ENCODE data around the gene PCDH9.
"Not testable (repeated sequence)": the region's sequence is repeated elsewhere in the genome, so short reads cannot be mapped to it uniquely, and the experiment has no call there.

PCDH9 gene

DNA sequence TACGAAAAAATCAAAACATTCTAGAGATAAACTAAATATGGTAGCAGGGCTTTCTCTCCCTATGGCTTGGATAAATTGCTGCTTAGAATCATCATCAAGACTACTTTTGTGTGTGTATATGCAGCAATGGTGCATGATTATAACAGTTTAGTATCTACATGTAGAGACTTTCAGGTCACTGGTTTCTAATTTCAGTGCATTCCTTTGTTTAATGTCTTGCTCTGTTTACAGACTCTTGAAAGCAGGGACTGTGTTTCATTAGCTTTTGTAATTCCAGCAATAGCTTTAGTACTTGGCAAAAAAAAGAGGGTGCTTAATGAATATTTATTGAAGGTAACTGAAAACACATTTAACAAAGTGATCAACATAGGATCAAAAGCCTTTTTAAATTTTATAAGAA, 420.7 kb downstream of the PCDH9 start:
- no peak for DNase-seq

DNA sequence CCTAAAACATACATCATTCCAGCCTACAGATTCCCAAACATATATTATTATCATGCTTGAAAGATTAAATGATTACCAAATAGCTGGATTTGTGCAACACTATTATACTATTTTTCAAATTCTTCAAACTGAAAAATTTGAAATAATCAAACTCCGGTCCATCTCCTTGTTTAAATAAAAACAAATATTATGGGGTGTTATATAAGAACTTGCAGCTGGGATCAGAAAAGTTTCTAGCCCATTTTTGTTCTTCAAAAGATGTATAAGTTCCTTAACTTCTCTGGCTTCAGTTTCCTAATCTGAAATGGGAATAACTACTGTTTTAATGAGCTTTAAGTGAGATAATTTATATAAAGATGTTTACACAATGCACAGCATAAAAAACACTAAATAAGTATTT, 422.9 kb downstream of the PCDH9 start:
- DNase-seq, result no peak

DNA sequence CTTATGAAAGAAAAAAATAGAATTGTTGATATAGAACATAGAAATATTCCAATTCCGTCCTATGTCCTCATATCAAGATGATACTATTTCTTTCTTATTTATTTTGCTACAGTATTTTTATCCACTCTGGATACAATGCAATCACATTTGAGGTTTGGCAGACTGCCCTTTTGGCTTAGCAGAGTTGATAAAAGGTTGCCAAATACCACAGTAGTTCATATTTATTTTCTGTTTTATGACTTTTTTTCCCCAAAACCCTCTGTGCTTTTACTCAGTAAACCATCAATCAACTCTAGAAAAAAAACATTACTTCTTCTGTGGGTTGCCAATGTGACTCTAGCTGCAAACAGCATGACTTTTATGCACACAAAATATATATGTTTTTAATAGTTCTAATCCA, 424.5 kb downstream of the PCDH9 start:
- no peak for DNase-seq

DNA sequence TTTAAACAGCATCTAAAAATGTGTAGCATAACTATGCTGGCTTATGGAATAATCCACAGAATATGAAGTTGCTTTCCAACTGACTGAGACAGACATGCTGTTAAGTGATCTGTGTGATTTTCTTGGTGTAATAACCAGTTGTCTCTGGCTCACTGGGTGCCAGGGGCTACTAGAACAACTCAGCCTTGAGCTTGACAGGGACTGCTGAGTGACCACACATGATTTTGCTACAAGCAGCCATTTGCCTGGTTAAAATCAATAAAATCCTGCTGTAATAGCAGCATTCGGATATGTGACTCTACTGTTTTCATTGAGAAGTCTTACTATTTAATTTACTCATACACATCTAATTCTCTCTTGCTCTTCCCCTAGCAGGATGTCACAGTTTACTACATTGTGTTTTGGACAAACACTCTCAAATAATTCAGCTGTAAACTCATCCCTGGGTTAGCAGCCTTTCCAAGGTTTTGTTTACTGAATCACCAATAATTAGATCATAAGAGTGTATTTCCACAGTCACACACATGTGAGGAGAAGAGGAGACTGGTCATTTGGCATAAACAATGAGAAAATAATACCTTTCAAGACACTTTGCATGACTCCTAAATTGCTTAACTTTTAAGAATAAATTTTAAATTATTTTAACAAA, 426.2 kb downstream of the PCDH9 start:
- DNase-seq, result no peak

DNA sequence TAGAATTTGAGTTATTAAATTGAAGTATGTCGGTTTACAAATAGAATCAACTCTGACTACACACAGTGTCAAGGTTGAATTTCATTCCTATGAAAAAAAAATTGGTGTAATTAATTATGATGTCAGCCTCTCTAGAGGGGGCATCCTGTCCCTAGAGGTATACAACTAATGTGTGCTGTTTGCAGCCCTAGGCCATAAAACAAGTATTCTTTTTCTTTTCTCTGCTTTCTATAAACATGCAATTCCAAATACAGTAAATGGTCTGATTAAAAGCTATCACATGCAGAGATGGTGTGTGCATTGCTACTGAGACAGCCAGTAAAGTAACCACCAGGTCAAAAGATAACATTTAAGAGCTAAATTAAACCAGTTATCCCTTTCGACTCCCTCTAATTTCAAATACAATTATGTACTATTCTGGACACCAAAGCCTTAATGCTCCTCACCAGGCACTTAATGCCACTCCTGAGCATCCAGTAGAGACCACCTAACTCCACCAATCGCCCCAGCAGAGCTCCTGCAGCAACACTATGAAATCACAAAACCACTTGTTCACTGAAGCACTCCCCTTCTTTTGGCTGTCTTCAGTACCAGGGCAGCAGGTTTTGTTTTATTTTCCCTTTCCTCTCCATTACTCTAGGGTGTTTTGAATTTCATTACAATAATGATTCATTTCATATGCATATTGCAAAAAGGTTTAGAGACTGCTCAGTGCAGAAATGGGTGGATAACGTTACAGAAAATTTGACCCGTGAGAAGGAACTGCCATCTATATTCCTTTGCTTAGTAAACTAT, 426.9 kb downstream of the PCDH9 start:
- no peak for DNase-seq

DNA sequence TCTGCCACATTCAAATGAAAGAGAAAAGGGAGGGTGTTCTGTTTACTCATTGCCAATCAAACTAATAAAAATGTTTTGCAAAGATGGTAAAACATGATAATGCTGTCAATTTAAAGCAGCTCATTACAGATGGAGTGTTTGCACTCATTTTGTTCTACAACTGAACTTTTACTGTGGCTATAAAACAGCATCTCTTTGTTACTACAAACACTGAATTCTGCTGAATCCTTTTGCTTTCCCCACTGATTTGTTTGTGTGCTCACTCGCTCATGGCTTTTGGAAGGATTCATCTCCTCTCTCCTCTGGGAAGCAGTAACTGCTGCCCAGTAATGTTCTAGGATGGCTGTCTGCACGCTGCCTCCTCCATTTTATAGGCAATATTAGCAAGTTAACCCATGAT, 434.5 kb downstream of the PCDH9 start:
- DNase-seq, result no peak

DNA sequence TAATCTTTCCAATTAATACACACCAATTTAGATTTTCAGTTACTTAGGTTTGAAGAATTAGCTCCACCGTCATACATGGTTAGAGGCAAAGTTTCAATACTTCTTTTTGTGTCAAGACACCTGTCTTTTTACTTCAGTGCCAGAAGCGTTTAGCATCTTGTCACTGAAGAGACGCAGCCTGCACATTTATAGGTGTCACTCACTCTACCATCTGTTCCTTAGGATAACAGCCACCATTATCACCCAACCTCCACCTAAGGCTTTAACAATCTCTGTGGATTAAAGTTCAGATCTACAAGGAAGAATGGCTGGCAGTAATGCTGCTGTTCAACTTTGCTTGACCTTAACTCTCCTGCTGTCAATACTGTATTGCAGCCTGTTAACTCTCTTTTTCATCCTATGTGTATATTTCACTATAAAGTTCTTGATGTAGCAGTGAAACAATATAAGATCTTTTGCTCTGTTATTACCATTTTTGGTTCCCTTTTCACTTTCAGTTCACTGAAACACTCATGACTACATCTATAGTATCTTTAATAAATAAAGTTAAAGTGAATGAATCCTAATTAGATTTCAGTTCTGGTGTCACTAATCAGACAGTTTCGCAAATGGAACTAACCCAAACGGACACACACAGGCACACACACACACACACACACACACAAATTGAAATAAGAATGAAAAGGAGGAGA, 435.6 kb downstream of the PCDH9 start:
- DNase-seq, result no peak

DNA sequence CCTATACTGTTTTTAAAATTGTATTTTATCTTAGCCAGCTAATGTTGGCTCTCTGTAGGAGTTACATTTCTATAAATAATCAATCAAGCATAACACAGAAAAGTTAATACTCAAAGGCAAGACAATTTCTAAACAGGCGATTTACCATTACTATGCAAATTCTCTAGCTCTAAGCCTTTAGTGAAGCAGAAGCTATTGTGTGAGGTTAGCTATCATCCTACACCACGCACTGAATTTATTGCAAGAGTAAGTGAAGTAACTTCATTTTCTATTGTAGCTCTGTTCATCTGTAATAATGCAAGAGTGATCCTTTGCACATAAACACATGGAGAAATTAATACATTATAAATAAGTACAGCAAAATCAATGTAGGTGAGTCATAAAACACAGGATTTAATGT, 439.3 kb downstream of the PCDH9 start:
- no peak for DNase-seq

DNA sequence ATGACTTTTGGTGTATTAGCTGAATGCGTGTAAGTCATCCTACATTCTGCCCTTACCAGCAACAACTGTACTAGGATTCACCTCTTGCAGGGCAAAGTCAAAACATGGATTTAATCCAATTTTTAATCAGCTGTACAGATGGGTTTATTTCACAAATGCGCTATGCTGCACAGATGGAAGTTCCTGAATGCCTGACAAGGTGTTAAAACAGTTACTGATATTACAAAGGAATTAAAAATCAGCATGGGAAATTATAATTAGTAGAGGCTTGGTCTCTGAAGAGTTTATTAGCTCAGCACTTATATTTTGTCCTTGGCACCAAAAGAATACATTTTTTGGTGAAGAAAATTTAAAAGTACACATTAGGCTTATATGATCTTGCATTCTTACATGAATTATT, 448.9 kb downstream of the PCDH9 start:
- DNase-seq, result no peak

DNA sequence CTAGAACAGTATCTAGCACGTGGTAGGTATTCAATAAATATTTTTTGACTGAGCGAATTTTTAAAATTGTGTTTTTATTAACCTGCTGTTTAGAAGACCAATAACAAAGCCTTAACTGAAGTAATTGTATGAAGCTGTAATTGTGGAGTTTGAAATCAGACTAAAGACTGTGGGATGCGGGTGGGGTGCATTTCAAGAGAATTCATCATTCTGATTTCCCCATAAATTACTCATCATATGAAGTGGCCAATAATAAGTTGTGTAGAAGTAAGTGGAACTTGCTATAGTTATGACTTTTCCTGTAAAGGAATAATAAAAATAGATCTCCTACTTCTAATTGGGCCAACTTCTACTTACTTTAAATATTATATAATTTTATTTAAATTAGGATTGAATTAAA, 449.3 kb downstream of the PCDH9 start:
- no peak for DNase-seq

DNA sequence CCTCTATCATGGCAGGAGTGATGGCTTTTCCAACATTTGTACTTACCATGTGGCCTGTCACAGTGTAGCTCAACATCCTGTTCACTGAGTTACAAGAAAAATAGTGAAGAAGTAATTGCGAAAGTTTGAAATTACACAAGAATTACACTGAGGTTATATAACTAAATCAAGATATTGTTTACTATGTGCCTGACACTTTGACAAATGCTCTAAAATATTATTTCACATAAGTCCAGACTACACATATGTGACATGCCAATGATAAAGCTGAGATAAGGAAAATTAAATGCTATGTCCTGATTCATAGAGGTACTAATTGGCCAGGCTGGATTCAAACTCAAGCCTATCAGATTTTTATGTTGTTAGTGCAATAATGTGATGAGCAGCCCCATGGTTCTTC, 451.7 kb downstream of the PCDH9 start:
- DNase-seq, result no peak

DNA sequence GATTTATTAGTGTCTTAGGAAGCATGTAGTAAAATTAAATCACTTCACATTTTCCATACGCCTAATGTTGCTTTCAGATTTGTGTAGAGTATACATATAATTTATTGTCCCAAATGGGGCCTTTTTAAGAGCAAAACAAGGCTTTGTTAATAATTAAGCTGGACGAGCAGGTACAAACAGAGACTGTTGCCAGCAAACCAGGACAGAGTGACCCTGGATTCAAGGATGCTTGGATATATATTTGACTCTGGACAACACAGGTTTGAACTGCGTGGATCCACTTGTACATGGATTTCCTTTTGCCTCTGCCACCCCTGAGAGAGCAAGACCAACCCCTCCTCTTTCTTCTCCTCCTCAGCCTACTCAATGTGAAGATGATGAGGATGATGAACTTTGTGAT, 454.9 kb downstream of the PCDH9 start:
- no peak for DNase-seq

DNA sequence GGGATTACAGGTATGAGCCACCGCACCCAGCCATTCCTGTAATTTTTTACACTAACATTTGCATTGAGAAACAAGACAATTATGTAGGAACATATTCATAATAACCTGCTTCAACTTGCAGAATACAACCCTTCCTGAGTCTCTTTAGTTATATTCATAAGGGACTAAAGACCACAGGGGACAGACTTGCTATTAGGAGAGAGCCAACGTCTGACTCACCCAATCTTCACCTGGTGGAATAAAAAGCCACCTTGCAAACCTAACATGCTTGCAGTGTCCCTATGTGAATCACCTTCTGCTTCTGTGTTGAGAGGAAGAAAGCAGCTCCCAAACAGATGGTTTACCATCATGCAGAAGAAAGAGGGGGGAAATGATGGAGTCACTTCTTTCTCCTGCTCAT, 456.1 kb downstream of the PCDH9 start:
- DNase-seq, result no peak

DNA sequence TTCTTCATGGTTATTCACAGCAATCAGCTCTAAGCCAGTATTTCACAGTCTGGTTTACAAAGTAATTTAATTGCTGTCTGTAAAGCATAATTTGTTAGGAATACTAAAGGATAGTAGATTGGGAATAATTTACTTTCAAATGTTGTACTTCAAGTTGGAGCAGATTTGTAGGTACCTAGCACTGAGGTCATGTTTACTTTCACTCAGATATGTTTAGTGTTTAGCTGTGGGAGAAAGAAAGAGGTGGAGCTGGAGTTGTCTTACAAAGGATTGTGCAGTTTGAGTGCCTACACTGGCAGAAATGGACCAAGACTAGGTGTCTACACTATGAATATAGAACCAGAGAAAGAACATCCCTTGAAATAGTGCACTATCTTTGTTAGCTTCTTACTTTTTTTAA, 464.6 kb downstream of the PCDH9 start:
- no peak for DNase-seq

DNA sequence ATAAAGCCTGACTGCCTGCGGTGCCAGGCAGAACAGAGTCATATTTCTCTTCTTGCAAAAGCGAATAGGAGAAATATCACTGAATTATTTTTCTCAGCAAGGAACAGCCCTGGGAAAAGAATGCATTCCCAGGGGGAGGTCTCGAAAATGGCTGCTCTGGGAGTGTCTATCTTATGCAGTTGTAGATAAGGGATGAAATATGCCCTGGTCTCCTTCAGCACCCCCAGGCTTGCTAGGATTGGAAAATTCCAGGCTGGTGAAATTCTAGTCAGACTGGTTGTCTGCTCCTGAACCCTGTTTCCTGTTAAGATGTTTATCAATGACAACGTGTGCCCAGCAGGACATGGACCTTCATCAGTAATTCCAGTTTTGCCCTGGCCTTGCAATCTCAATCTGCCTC, 469.5 kb downstream of the PCDH9 start:
- DNase-seq, result not testable (repeated sequence)

DNA sequence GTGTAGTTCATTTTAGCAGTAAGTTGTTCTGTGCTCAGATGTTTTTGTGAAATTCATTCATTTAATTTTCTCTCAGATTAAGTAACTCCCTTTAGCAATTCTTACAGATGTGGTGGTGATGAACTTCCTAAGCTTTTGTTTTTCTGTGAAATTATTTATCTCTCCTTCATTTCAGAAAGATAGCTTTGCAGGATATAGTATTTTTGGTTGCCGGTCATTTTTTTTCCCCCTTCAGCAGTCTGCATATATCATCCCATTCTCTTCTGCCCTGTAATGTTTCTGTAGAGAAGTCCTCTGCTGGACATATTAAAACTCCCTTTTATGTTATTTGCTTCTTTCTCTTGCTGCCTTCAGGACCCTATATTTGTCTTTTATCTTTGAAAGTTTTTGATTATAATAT, 470.2 kb downstream of the PCDH9 start:
- DNase-seq, result no peak

DNA sequence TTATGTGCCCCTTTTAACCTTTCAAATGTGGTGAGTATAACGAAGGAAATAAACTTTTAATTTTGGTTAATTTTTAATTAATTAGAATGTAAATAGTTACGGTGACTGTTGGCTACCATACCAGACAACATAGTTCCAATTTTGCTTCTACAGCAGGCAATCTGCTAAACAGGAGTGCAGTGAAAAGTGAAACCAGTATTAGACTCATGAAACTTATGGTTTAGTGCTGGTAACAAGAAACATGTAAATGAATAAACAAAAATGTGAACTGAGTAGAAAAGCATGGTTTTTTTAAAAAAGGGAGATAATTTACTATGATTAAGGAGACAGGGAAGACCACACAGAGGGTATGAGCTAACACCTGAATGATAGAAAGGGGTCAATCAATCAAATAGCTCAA, 478.4 kb downstream of the PCDH9 start:
- DNase-seq, result no peak

DNA sequence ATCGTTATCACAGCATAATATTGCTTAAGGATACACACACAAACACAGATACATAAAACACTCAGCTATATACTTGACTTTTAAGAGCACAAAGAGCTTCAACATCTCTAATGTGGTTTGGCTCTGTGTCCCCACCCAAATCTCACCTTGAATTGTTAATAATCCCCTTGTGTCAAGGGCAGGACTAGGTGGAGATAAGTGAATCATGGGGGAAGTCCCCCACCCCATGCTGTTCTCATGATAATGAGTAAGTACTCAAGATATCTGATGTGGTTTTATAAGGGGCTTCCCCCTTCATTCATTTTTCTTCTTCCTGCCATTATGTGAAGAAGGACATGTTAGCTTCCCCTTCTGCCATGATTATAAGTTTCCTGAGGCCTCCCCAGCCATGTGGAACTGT, 481.4 kb downstream of the PCDH9 start:
- no peak for DNase-seq

DNA sequence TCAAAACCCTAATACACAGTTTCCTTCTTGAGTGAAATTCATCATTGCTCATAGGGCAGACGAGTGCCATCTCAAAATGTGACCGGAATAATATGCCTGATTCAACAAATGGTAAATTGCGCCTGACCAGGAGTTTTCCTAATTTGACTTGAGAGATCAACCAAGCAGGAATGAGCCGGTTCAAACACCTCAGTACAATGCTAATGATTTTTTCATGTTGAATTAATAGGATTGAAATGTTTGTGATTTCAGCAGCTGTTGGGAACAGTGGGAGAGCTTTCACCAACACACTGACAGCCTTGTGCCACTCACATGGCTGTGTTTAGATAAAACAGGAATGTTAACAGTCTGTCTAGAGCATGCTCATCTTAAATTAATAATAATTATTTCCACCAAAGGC, 484.8 kb downstream of the PCDH9 start:
- no peak for DNase-seq

DNA sequence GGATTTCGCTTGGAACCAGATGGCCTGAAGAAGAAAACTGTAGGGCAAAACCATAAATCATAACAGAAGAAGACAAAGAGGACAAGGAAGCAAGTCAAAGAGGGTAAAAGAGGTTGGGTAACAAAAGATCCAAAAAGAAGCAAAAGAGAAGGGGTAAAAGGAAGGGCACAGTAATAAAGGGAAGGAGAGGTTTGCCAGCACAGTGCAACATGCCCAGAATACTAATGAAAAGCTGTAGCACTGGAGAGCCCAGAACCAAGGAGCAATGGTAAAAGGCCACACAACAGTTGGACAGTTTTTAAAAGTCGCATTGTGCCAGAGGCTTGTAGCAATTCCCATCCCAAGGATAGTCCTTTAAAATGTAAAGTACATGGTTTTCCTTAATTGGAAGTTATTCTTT, 506.6 kb downstream of the PCDH9 start:
- DNase-seq, result no peak

DNA sequence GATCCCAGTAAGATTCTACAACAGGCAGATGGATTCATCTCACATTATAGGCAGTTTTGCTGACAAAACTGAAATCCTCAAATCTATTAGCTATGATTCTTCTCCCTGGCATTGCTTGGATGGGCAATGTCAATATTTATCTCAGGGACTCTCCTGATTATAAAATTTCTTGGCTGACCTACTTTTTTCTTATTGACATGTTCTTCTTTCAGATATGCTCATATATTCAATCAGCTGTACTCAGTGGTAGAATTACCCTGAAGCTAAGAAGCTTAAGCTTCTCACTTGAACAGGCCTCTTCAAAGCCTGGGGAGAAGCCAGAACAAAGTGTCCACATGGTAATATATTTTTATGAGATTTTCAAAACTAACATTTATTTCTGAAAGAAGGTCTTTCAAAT, 513.6 kb downstream of the PCDH9 start:
- DNase-seq, result no peak

DNA sequence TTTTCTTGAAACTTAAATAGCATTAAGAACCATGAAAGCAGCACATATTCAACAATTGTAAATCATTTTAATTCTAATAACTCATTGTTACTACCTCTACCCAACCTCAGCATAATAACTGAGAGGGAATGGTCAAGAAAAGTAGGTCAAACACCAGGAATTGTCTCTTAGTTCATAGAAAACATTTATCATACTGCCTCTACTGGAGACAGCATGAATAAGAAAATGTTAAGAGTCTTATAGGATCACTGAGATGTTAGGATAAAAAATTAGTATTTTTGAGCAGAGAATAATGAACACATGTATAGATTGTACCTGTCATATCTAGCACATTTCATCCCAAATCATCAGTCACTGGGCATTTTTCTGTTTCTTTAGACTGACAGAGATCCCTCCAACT, 515.3 kb downstream of the PCDH9 start:
- peak; percentile 6 for DNase-seq

DNA sequence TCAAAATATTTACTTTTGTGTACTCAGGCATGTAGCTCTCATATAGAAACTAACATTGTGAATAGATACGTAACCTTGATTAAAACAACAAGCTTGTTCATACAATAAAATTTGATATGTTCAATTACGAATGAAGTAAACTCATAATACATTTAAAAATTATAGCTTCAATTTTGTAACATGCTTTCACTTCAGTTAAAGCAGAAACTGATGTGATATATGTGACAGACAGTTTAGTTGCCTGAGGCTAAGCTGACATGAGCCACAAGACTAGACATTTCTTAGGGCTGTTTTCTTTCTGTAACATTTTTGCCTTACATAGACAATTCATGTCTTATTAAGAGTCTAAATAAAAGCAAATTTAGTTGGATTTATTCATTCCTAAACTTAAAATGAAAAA, 526.0 kb downstream of the PCDH9 start:
- DNase-seq, result no peak

DNA sequence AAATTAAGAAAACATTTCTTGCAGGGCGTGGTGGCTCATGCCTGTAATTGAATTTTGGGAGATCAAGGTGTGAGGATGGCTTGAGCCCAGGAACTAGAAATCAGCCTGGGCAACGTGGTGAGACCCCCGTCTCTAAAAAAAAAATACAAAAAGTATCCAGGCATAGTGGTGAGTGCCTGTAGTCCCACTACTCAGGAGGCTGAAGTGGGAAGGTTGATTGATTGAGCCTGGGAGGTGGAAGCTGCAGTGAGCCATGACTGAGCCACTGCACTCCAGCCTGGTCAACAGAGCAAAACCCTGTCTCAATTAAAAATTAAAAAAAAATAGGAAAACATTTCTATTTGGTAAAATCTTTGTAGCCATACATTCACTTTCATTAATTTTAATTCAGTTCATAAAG, 526.5 kb downstream of the PCDH9 start:
- DNase-seq, result no peak
